H1 (cell line): Measurements from ENCODE around the gene C14orf93.
A peak's percentile ranks its signal among the peaks of the same experiment; 100 is the strongest.

ENCODE experiments used
- CEBPB ChIP-seq: IDR thresholded peaks from 2 replicates; pipeline ENCODE4 v1.6.1; 2012; ENCODE audit warnings: low read depth, low read length
- CTCF ChIP-seq, 3 experiments: IDR thresholded peaks; 1 replicate in 2 of 3; 2 replicates in 1 of 3; pipeline versions ENCODE4 v1.5.1 to v1.6.1; 2011; ENCODE audit warnings: low read length in 3 of 3, mild to moderate bottlenecking in 3 of 3, inconsistent platforms in 2 of 3, low read depth in 1 of 3, moderate library complexity in 1 of 3; ENCODE audit not compliant: insufficient read depth in 1 of 3; ENCODE audit errors: control extremely low read depth in 1 of 3
- EGR1 ChIP-seq: IDR thresholded peaks from 2 replicates; pipeline ENCODE4 v1.6.1; 2011; ENCODE audit warnings: low read depth, low read length, borderline replicate concordance
- EZH2 ChIP-seq: fragments of 200-600 bp; sonication (generic); IDR thresholded peaks from 2 replicates; pipeline ENCODE4 v1.7.1; 2012; ENCODE audit warnings: low read depth, mild to moderate bottlenecking, moderate library complexity, low read length, inconsistent platforms; ENCODE audit not compliant: severe bottlenecking
- FOSL1 ChIP-seq: IDR thresholded peaks from 2 replicates; pipeline ENCODE4 v1.6.1; 2011; ENCODE audit warnings: mild to moderate bottlenecking, low read depth, low read length, moderate library complexity; ENCODE audit not compliant: insufficient read depth
- HDAC6 ChIP-seq: IDR thresholded peaks from one replicate; pipeline ENCODE4 v1.7.1; 2012; ENCODE audit warnings: low read depth, mild to moderate bottlenecking, inconsistent platforms, low read length, moderate library complexity
- KDM1A ChIP-seq: fragments of 200-600, 300-600 bp; sonication (generic); IDR thresholded peaks from 2 replicates; pipeline ENCODE4 v1.7.1; 2016; ENCODE audit warnings: mild to moderate bottlenecking, low read length, borderline replicate concordance
- KDM5A ChIP-seq: fragments of 200-600 bp; IDR thresholded peaks from 2 replicates; pipeline ENCODE4 v1.7.1; 2012; ENCODE audit warnings: mild to moderate bottlenecking, low read length, inconsistent platforms, mixed read lengths
- MAFK ChIP-seq: IDR thresholded peaks from 2 replicates; pipeline ENCODE4 v1.6.1; 2012; ENCODE audit warnings: low read depth, mild to moderate bottlenecking, improper control_type of control experiment, low read length
- POLR2A ChIP-seq, 2 experiments: IDR thresholded peaks; 1 replicate in 1 of 2; 2 replicates in 1 of 2; pipeline ENCODE4 v1.6.1; 2011; ENCODE audit warnings: low read depth in 2 of 2, low read length in 2 of 2, mild to moderate bottlenecking in 2 of 2; ENCODE audit errors: control extremely low read depth in 1 of 2
- RAD21 ChIP-seq, 2 experiments: IDR thresholded peaks in 1 of 2; conservative IDR thresholded peaks in 1 of 2; 2 replicates each; pipeline ENCODE4 v1.6.1; 2011; ENCODE audit warnings: low read depth in 2 of 2, low read length in 2 of 2, improper control_type of control experiment in 1 of 2, inconsistent platforms in 1 of 2, mild to moderate bottlenecking in 1 of 2, moderate library complexity in 1 of 2
- SRF ChIP-seq: IDR thresholded peaks from 2 replicates; pipeline ENCODE4 v1.6.1; 2011; ENCODE audit warnings: mild to moderate bottlenecking, low read depth, low read length, moderate library complexity
- TBP ChIP-seq: IDR thresholded peaks from 2 replicates; pipeline ENCODE4 v1.6.1; 2011; ENCODE audit warnings: low read depth, low read length, improper control_type of control experiment

- TF ChIP-seq CTCF (IDR thresholded peaks at IDR 0.05; ENCODE audit: control extremely low read depth in 1 of 3, insufficient read depth in 1 of 3, low read depth in 1 of 3, low read length in 3 of 3) (peak; percentile 62 to 76 (median 66)), FOSL1 (no peak), HDAC6 (no peak), MAFK (no peak), EZH2 (no peak), TBP (no peak), SRF (no peak), POLR2A (IDR thresholded peaks at IDR 0.05; ENCODE audit: control extremely low read depth in 1 of 2, low read depth in 2 of 2, low read length in 2 of 2) (no peak), CEBPB (no peak), KDM5A (no peak), KDM1A (no peak), RAD21 (IDR thresholded peaks at IDR 0.05 in 1 of 2, conservative IDR thresholded peaks at IDR 0.05 in 1 of 2; ENCODE audit: low read depth in 2 of 2, low read length in 2 of 2) (peak; percentile 76 to 82), EGR1 (no peak)
Measured at GRCh38 chr14:23052182-23052623, 42.3 kb upstream of the C14orf93 start.
